Transverse colon (tissue), 4 donors: ENCODE data around the gene PRIM2.
"Not testable (repeated sequence)": the region's sequence is repeated elsewhere in the genome, so short reads cannot be mapped to it uniquely, and the experiment has no call there.

ENCODE experiments used
- EP300 ChIP-seq: sonication (generic); formaldehyde crosslinking; IDR thresholded peaks from one replicate; pipeline ENCODE4 v1.6.1; 2017; ENCODE audit warnings: antibody characterized with exemption, low read depth
- POLR2AphosphoS5 ChIP-seq, 3 donors: sonication (generic); formaldehyde crosslinking; IDR thresholded peaks; one replicate each; pipeline ENCODE4 v1.6.1; 2016; ENCODE audit warnings: antibody characterized with exemption in 3 of 3
- TF ChIP-seq, protein P1 (sequence below), 5 experiments: fragments of 200-600 bp in 3 of 5; fragments of 450-650 bp in 2 of 5; sonication (generic) in 3 of 5; IDR thresholded peaks; 1 replicate in 2 of 5; 2 replicates in 3 of 5; pipeline ENCODE4 v1.5.1; 2016 to 2017; ENCODE audit warnings: antibody characterized with exemption in 5 of 5, inconsistent platforms in 3 of 5, mild to moderate bottlenecking in 2 of 5, moderate library complexity in 1 of 5

DNA sequence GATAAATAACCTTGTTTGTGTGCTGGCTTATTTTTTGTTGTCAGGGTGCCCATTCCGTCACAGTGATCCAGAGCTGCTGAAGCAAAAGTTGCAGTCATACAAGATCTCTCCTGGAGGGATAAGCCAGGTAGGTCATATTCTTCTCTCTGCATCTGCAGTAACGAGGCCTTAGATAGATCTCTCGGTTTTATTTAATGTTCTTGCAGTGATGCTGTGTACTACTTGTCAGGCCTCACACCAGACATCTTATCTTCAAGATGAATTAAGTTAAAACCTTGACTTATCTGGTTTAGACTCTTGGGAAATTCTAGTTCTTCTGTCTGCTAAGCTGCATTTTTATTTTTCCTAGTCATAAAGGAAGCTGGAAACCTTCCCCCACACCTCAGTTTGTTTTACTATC is 288.9 kb downstream of the PRIM2 start:
- TF ChIP-seq, protein P1, sequence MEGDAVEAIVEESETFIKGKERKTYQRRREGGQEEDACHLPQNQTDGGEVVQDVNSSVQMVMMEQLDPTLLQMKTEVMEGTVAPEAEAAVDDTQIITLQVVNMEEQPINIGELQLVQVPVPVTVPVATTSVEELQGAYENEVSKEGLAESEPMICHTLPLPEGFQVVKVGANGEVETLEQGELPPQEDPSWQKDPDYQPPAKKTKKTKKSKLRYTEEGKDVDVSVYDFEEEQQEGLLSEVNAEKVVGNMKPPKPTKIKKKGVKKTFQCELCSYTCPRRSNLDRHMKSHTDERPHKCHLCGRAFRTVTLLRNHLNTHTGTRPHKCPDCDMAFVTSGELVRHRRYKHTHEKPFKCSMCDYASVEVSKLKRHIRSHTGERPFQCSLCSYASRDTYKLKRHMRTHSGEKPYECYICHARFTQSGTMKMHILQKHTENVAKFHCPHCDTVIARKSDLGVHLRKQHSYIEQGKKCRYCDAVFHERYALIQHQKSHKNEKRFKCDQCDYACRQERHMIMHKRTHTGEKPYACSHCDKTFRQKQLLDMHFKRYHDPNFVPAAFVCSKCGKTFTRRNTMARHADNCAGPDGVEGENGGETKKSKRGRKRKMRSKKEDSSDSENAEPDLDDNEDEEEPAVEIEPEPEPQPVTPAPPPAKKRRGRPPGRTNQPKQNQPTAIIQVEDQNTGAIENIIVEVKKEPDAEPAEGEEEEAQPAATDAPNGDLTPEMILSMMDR (IDR thresholded peaks at IDR 0.05), result not testable (repeated sequence)
- TF ChIP-seq EP300; POLR2AphosphoS5 (IDR thresholded peaks at IDR 0.05): not testable (repeated sequence)
